Measurements from ENCODE around the gene CDH2.

The CDH2 gene

GRCh38 chr18:28040211-28040610 is 136.7 kb downstream of the CDH2 start:
- DNase-seq: no peak

GRCh38 chr18:28039691-28040090 is 137.2 kb downstream of the CDH2 start:
- DNase-seq: no peak

- DNase-seq: no peak
Observed at GRCh38 chr18:28039078-28039477, 137.9 kb downstream of the CDH2 start.

- DNase-seq: no peak
Observed at GRCh38 chr18:28036488-28036887, 140.4 kb downstream of the CDH2 start.

GRCh38 chr18:28034567-28034966 is 142.4 kb downstream of the CDH2 start:
- DNase-seq: no peak

- no peak for DNase-seq
Observed at GRCh38 chr18:28032177-28032576, 144.8 kb downstream of the CDH2 start.

GRCh38 chr18:28030458-28030857 is 146.5 kb downstream of the CDH2 start:
- DNase-seq: no peak

GRCh38 chr18:28027755-28028154 is 149.2 kb downstream of the CDH2 start:
- no peak for DNase-seq

GRCh38 chr18:28019425-28020108 is 157.4 kb downstream of the CDH2 start:
- DNase-seq: no peak

- no peak for DNase-seq
Observed at GRCh38 chr18:28018351-28018750, 158.6 kb downstream of the CDH2 start.

GRCh38 chr18:28015671-28016070 is 161.3 kb downstream of the CDH2 start:
- no peak for DNase-seq

GRCh38 chr18:28013066-28013465 is 163.9 kb downstream of the CDH2 start:
- DNase-seq: no peak

GRCh38 chr18:28012336-28012735 is 164.6 kb downstream of the CDH2 start:
- no peak for DNase-seq

GRCh38 chr18:28009589-28009988 is 167.3 kb downstream of the CDH2 start:
- DNase-seq: no peak

GRCh38 chr18:28007841-28008240 is 169.1 kb downstream of the CDH2 start:
- DNase-seq: no peak

GRCh38 chr18:28005164-28005563 is 171.8 kb downstream of the CDH2 start:
- DNase-seq: no peak

GRCh38 chr18:28004606-28005005 is 172.3 kb downstream of the CDH2 start:
- no peak for DNase-seq

- no peak for DNase-seq
Observed at GRCh38 chr18:28003451-28003850, 173.5 kb downstream of the CDH2 start.

GRCh38 chr18:28002841-28003240 is 174.1 kb downstream of the CDH2 start:
- no peak for DNase-seq

GRCh38 chr18:27996801-27997272 is 180.1 kb downstream of the CDH2 start:
- no peak for DNase-seq

GRCh38 chr18:27995770-27996502 is 181.0 kb downstream of the CDH2 start:
- no peak for DNase-seq

GRCh38 chr18:27994571-27994970 is 182.4 kb downstream of the CDH2 start:
- no peak for DNase-seq

GRCh38 chr18:27991391-27991790 is 185.5 kb downstream of the CDH2 start:
- DNase-seq: no peak

- DNase-seq: no peak
Observed at GRCh38 chr18:27985832-27986231, 191.1 kb downstream of the CDH2 start.

- DNase-seq: no peak
Observed at GRCh38 chr18:27983780-27984179, 193.2 kb downstream of the CDH2 start.
